Activated CD8-positive, alpha-beta memory T cell treated with anti-CD3 and anti-CD28 coated beads for 1 hour (primary cell): Measurements from ENCODE around the gene RUNX3.

Experiments used
- DNase-seq, 2 donors: peaks; one replicate each; pipeline ENCODE4 v3.0.0-alpha.2; 2020; ENCODE audit warnings: low read depth in 1 of 2; ENCODE audit errors: extremely low read depth in 1 of 2

The RUNX3 gene

GRCh38 chr1:24866211-24867083, 63.6 kb downstream of the RUNX3 start:
- DNase-seq = no peak

- DNase-seq = no peak
Observed at GRCh38 chr1:24865587-24865986, 64.5 kb downstream of the RUNX3 start.

DNA sequence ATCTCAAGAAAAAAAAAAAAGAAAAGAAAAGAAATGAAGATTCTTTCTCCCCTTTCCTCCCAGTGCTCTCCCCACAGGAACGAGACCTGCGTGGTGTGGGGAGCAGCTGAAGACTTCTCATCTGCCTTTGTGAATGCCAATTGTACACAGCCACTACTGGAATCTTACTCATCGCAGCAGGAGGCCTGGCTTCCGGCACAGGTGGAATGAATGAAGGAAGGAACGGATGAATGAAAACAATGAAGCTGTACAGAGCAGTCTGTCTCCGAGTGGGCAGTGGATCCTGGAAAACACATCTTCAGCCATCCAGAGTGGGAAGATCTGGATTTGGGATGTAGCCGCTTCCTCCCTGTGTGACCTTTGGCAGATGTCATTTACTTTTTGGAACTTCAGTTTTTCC, 64.9 kb downstream of the RUNX3 start:
- no peak for DNase-seq

DNA sequence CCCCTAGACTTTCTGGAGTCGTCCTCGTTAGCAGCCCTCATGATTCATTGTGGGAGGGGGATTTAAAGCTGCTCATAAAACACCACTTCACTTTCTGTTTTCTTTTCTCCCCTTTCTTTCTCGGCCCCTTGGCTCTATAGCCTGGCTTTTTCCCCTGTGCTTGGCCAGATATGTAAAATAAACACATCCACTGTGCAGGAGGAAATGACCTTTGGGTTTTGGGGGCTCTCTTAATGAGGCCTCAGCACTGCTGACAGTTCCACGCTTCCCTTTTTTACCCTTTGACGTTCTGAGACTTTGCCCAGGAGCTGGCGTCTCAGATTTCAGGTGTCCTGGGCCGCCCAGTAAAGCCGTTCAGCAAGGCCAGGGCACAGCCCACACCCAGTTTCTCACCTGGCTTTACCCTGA, 65.7 kb downstream of the RUNX3 start:
- DNase-seq = no peak

GRCh38 chr1:24862775-24863483, 67.1 kb downstream of the RUNX3 start:
- no peak for DNase-seq

GRCh38 chr1:24861821-24862727, 68.0 kb downstream of the RUNX3 start:
- DNase-seq = no peak

GRCh38 chr1:24860841-24861240, 69.2 kb downstream of the RUNX3 start:
- no peak for DNase-seq

DNA sequence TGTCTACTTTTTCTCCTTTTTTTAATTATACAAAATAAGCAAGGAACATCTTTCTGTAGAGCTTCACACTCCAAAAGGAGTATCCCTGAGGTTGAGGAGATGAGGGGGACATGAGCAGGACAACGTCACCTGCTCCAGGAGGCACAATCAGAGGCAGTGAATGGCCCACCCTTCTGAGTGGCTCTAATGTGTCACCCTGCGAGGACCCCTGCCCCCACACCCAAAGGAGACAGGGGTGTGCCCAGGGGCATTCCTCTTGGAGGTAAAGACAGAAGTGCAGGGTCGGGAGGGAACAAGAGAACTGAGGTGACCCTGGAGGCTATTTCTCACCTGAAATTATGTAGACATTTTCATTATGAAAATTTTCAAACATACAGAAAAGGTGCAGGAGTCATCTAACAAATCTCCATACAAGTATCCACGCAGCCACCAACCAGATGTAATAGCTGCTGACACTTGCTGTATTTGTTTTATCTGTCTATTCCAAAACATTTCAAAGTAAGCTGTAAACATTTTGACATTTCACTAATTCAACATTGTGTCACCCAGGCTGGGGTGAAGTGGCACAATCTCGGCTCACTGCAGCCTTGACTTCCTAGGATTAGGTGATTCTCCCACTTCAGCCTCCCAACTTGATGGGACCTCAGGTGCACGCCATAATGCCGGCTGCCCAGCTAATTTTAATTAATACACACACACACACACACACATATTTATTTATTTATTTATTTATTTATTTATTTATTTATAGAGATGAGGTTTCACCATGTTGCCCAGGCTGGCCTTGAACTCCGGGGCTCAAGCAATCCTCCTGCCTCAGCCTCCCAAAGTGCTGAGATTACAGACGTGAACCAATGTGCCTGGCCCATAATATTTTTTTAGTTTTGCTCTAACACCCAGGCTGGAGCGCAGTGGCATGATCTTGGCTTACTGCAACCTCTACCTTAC, 70.7 kb downstream of the RUNX3 start:
- DNase-seq = no peak

DNA sequence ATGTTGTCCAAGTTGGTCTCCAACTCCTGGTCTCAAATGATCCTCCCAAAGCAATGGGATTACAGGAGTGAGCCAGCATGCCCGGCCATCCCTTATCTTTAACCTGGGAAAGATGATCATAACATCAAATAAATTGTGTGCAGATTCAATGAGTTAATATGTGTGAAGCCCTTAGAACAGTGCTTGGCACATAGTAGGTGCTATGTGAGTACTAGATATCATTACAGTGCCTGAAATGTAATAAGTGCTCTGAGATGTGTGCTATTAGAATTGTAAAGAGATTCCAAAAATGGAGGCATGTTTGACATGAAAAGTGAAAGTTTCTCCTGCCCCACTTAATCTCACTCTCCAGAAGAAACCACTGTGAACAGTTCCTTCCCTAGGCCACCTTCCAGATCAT, 71.8 kb downstream of the RUNX3 start:
- no peak for DNase-seq

- no peak for DNase-seq
Observed at GRCh38 chr1:24857507-24858133, 72.5 kb downstream of the RUNX3 start.

- DNase-seq = no peak
Observed at GRCh38 chr1:24856787-24857506, 73.1 kb downstream of the RUNX3 start.

DNA sequence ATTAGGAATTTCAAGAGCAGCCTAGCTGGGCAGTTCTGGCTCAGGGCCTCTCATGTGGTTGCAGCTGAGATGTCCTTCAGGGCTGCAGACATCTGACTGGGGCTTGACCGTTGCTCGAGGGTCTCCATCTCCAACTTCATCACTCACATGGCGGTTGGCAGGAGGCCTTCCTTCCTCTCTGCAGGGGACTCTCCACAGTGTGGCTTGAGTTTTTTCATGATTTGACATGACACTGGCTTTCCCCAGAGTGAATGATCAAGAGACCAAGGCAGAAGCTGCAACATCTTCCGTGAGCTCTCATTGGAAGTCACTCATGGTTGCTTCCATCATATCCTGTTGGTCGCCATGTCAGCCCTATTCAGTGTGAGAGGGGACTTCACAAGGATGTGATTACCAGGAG, 74.6 kb downstream of the RUNX3 start:
- DNase-seq = no peak

DNA sequence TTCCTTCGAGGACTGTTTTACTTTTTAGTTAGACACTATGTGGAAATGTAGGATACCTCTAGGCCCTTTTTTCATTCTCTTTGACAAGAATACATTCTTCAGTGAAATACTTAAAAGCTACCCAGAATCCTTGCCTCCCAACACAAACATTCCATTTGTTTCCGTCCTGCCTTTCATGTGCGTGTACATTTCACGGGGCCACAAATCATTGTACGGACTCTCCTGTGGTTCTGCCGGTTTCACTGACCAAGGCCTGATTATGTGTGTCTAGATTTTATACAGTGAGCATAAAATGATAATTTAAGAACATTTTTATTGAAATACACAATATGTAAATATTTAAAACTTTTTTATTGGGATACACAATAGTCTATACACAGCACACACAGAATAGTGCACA, 76.4 kb downstream of the RUNX3 start:
- no peak for DNase-seq

DNA sequence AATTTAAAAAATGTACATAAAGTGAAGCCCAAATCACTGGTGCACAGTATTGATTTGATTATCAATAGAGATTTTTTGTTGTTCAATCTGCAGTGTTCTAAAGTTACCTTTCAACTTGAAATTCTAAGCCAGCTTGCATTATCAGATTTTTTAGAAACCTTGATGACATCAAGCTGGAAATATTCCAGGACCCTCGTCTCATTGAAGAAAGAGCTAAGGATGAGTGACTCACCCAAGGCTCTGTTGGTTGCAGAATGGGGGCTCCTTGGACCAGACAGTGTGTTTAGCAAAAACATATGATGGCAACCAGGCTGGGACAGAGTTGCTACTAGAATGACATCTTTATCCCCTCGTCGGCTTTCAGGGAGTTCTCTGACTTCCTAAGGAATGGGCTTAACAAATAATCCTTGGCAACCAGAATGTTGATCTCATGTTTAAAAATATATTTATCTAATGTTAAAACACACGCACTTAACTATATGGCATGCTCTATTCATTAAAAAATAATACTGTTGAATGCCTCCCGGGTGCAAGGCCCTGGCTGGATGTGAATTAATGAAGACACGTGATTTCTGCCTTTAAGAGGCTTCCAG, 79.7 kb downstream of the RUNX3 start:
- no peak for DNase-seq

GRCh38 chr1:24849672-24850295, 80.3 kb downstream of the RUNX3 start:
- DNase-seq = no peak
